Activated CD8-positive, alpha-beta memory T cell treated with anti-CD3 and anti-CD28 coated beads for 36 hours (primary cell): ENCODE results near the gene PCMTD2. TPM values are rescaled to one million over a fixed set of nuclear protein-coding genes. Genes with fewer than 3 reads are reported as not detected.
"Not testable (repeated sequence)": the region's sequence is repeated elsewhere in the genome, so short reads cannot be mapped to it uniquely, and the experiment has no call there.

Experiments
- CTCF ChIA-PET: fragments of 350-600 bp; sonication (Branson Sonifier 250); formaldehyde crosslinking; loops from one replicate; lab custom pipeline; 2021; ENCODE audit warnings: antibody characterized with exemption; lab: Charles Lee
- POLR2A ChIA-PET: fragments of 350-600 bp; sonication (Branson Sonifier 250); formaldehyde crosslinking; loops from one replicate; lab custom pipeline; 2021; ENCODE audit warnings: antibody characterized with exemption; lab: Charles Lee
- total RNA-seq, 2 experiments: library from RNA; stranded (reverse); gene quantifications; one replicate each; pipeline ENCODE4 v1.2.3, GENCODE V29; 2021

The PCMTD2 gene
- total RNA-seq, 2 experiments from 2014 or later, result 25.9 to 28.0 TPM

DNA sequence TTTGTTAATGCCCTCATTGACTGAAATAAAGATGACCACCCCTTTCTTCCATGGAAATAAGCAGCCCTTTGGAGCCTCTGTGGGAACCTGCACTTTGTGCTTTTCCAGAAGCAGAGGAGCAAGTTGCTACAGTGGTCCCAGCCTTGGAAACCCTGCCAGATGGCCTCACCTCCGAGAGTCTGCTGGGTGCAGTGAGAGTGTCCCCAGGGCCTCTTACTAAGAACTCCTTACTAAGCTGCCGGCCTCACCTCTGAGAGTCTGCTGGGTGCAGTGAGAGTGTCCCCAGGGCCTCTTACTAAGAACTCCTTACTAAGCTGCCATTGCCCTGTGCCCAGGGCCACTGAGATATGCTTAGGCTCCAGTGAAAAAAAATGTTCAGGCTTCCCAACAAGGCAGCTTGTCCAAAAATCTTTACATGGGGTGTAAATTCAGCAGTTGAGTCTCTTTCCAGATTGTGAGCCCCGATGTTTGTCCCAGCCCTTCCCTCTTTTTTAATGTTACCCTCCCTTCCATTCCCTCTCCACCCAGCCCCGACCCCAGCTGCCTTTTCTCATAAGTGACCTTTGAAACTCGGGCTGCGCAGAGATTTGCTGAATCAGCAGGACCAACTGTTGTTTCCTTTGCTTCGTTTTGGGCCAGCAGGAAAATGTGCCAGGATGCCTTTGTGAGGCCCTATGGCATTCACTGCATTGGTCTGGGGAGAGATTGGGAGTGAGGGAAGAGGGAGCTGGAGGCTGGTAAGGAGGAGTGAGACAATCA is 66.7 kb downstream of the PCMTD2 start:
- CTCF ChIA-PET, POLR2A ChIA-PET: not testable (repeated sequence)

Other genes with a start within 250 kb of the PCMTD2 start
- 1 to 10 TPM; 2.1 to 2.6 TPM for gene C20orf204, start 219.6 kb upstream of the PCMTD2 start, total RNA-seq
- not detected for gene SOX18, start 206.1 kb upstream of the PCMTD2 start, total RNA-seq
- gene TCEA2, start 192.6 kb upstream of the PCMTD2 start, total RNA-seq, result 10 to 100 TPM; 25.9 to 27.5 TPM
- gene RGS19, start 176.2 kb upstream of the PCMTD2 start, total RNA-seq, result 10 to 100 TPM; 37.8 to 42.2 TPM
- under 1 TPM; 0.19 to 0.21 TPM for gene OPRL1, start 175.7 kb upstream of the PCMTD2 start, total RNA-seq
- under 1 TPM in 1 of 2 experiments, not detected in 1; 0.42 TPM for gene LKAAEAR1, start 171.3 kb upstream of the PCMTD2 start, total RNA-seq
- not detected for gene NPBWR2, start 148.2 kb upstream of the PCMTD2 start, total RNA-seq
- not detected for gene MYT1, start 91.3 kb upstream of the PCMTD2 start, total RNA-seq